ENCODE data around the gene EIF4H. TPM values are rescaled to one million over a fixed set of nuclear protein-coding genes. Genes with fewer than 3 reads are reported as not detected.

EIF4H gene
- total RNA-seq, 1 experiment from 2014 or later, result 339 TPM

DNA sequence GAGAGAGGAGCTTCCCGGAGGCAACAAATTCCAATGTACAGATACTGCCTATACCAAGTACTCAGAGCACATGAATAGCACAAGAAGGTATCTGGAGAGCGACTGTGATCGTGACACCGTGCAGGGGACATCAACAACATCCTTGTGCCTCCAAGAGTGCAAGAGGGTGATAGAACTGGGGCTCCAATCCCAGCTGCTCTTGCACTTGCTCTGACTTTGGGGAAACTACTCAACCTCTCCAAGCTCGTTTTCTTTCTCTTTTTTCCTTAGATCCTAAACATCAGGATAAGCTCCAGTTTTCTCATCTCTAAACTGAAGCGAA, 67.9 kb downstream of the EIF4H start:
- H3F3A ChIP-seq (ENCODE audit: low read length, unreplicated experiment), result no peaks in the 10 kb centered on the region
- ChIA-PET POLR2A (ENCODE audit: unreplicated experiment) (no interaction called here), CTCF (no interaction called here)
- H3K79me2 ChIP-seq (ENCODE audit: low read length), result no peaks in the 10 kb centered on the region
- no TSS peak for BruUV-seq (replicated peaks)
- no peak overlapping the region for H3K4me3 ChIP-seq (ENCODE audit: low read length)
- H3K27ac ChIP-seq (ENCODE audit: low read length), result no peak overlapping the region
- H3K9me3 ChIP-seq (ENCODE audit: low read length), result no peaks in the 10 kb centered on the region
- TF ChIP-seq CTCF (conservative IDR thresholded peaks at IDR 0.05; ENCODE audit: low read depth, low read length) (no peak), EZH2phosphoT487 (IDR thresholded peaks at IDR 0.05; ENCODE audit: borderline replicate concordance, low read length) (no peak), EZH2 (IDR thresholded peaks at IDR 0.05; ENCODE audit: low read length, unreplicated experiment) (no peak)
- no peak for ATAC-seq
- H3K27me3 ChIP-seq (ENCODE audit: low read length), result no peaks in the 10 kb centered on the region
- H4K20me1 ChIP-seq (ENCODE audit: low read length), result no peaks in the 10 kb centered on the region
- no peaks in the 10 kb centered on the region for H3K4me1 ChIP-seq (ENCODE audit: insufficient read depth, low read length)
- no peak overlapping the region for H2AFZ ChIP-seq (ENCODE audit: low read length)
- H3K9me2 ChIP-seq (replicated peaks; ENCODE audit: low read length), result no peaks in the 10 kb centered on the region
- no peak overlapping the region for H3K9ac ChIP-seq (ENCODE audit: low read length)
- intact Hi-C loops (cut with micrococcal nuclease), result no loop called here
- DNase-seq, result no peak
- no peak overlapping the region for H3K4me2 ChIP-seq (ENCODE audit: low read length)
- H3K36me3 ChIP-seq (ENCODE audit: low read depth, low read length), result peaks cover 18% of the 10 kb centered on the region

- H3K9me2 ChIP-seq (replicated peaks; ENCODE audit: low read length), result no peaks in the 10 kb centered on the region
- H3K4me1 ChIP-seq (ENCODE audit: insufficient read depth, low read length), result no peaks in the 10 kb centered on the region
- intact Hi-C loops (cut with micrococcal nuclease), result no loop called here
- BruUV-seq (replicated peaks), result no TSS peak
- H3K9me3 ChIP-seq (ENCODE audit: low read length), result no peaks in the 10 kb centered on the region
- CTCF ChIA-PET, result interaction anchor here (0.6 kb wide), 1 partner anchor 33 kb away, joined by 3 read pairs; no protein-coding TSS in a partner anchor
- H3K27ac ChIP-seq (ENCODE audit: low read length), result no peak overlapping the region
- no peak for DNase-seq
- no peak for TF ChIP-seq EZH2phosphoT487 (IDR thresholded peaks at IDR 0.05; ENCODE audit: borderline replicate concordance, low read length)
- no peak for TF ChIP-seq CTCF (conservative IDR thresholded peaks at IDR 0.05; ENCODE audit: low read depth, low read length)
- no peak for TF ChIP-seq EZH2 (IDR thresholded peaks at IDR 0.05; ENCODE audit: low read length, unreplicated experiment)
- no peaks in the 10 kb centered on the region for H3K79me2 ChIP-seq (ENCODE audit: low read length)
- no peak overlapping the region for H2AFZ ChIP-seq (ENCODE audit: low read length)
- POLR2A ChIA-PET (ENCODE audit: unreplicated experiment), result no interaction called here
- no peak for ATAC-seq
- H4K20me1 ChIP-seq (ENCODE audit: low read length), result no peaks in the 10 kb centered on the region
- H3K36me3 ChIP-seq (ENCODE audit: low read depth, low read length), result peaks cover 29% of the 10 kb centered on the region
- H3K4me2 ChIP-seq (ENCODE audit: low read length), result no peak overlapping the region
- no peak overlapping the region for H3K9ac ChIP-seq (ENCODE audit: low read length)
- H3F3A ChIP-seq (ENCODE audit: low read length, unreplicated experiment), result no peaks in the 10 kb centered on the region
- no peak overlapping the region for H3K4me3 ChIP-seq (ENCODE audit: low read length)
- no peaks in the 10 kb centered on the region for H3K27me3 ChIP-seq (ENCODE audit: low read length)
These were observed 72.3 kb downstream of the EIF4H start for GRCh38 chr7:74246497-74246896.

Small RNA genes within 50 kb of the gene (microRNA-seq; reads per million reads assigned to microRNA genes)
- gene MIR590 (ENCODE audit: unreplicated experiment), result 449 reads per million, percentile 80 among the genes with 10 or more reads in this experiment

Other genes starting within 250 kb of the EIF4H start
- gene ELN, start 146.2 kb upstream of the EIF4H start, total RNA-seq (2014; rRNA removed), result 0.07 TPM in 1 of 2 replicates, not detected in the other
- 40.3 and 54.3 TPM in 2 replicates for gene LIMK1, start 90.6 kb upstream of the EIF4H start, total RNA-seq (2014; rRNA removed)
- 7.7 and 8.3 TPM in 2 replicates for gene LAT2, start 35.6 kb downstream of the EIF4H start, total RNA-seq (2014; rRNA removed)
- gene RFC2, start 80.0 kb downstream of the EIF4H start, total RNA-seq (2014; rRNA removed), result 57.4 and 60.4 TPM in 2 replicates
- 26.2 and 33.8 TPM in 2 replicates for gene CLIP2, start 115.1 kb downstream of the EIF4H start, total RNA-seq (2014; rRNA removed)

All from PC-3 (cell line).